Stimulated activated CD4-positive, alpha-beta T cell treated with anti-CD3 and anti-CD28 coated beads, Interleukin-15, amount 100 ng/mL, for 24 hours (primary cell): Measurements from ENCODE around the gene CPVL.

ENCODE experiments used
- DNase-seq: peaks from one replicate; pipeline ENCODE4 v3.0.0-alpha.2; 2020

The CPVL gene

GRCh38 chr7:29154076-29154475 is 7.7 kb upstream of the CPVL start:
- no peak for DNase-seq

GRCh38 chr7:29150856-29151255 is 4.5 kb upstream of the CPVL start:
- DNase-seq = no peak

GRCh38 chr7:29149036-29149435 is 2.7 kb upstream of the CPVL start:
- no peak for DNase-seq

GRCh38 chr7:29147821-29148220 is 1.5 kb upstream of the CPVL start:
- no peak for DNase-seq

GRCh38 chr7:29146888-29147609 is 712 bp upstream of the CPVL start:
- DNase-seq = no peak

GRCh38 chr7:29145553-29146056 is 732 bp downstream of the CPVL start:
- DNase-seq = no peak

GRCh38 chr7:29143751-29144150 is 2.6 kb downstream of the CPVL start:
- no peak for DNase-seq

- no peak for DNase-seq
Measured at GRCh38 chr7:29142021-29142727, 4.2 kb downstream of the CPVL start.

GRCh38 chr7:29140873-29141468 is 5.4 kb downstream of the CPVL start:
- DNase-seq = no peak

- DNase-seq = no peak
Measured at GRCh38 chr7:29139796-29140195, 6.5 kb downstream of the CPVL start.

- no peak for DNase-seq
Measured at GRCh38 chr7:29139191-29139590, 7.1 kb downstream of the CPVL start.

GRCh38 chr7:29138588-29138987 is 7.7 kb downstream of the CPVL start:
- DNase-seq = no peak

GRCh38 chr7:29135846-29136245 is 10.5 kb downstream of the CPVL start:
- DNase-seq = no peak

- DNase-seq = no peak
Measured at GRCh38 chr7:29132980-29133379, 13.4 kb downstream of the CPVL start.

GRCh38 chr7:29131678-29132077 is 14.7 kb downstream of the CPVL start:
- DNase-seq = no peak

GRCh38 chr7:29130096-29130495 is 16.2 kb downstream of the CPVL start:
- DNase-seq = no peak

GRCh38 chr7:29127527-29127926 is 18.8 kb downstream of the CPVL start:
- DNase-seq = no peak

- no peak for DNase-seq
Measured at GRCh38 chr7:29126804-29127203, 19.5 kb downstream of the CPVL start.

- no peak for DNase-seq
Measured at GRCh38 chr7:29123626-29124190, 22.6 kb downstream of the CPVL start.

- DNase-seq = no peak
Measured at GRCh38 chr7:29122759-29123158, 23.6 kb downstream of the CPVL start.

GRCh38 chr7:29122081-29122480 is 24.3 kb downstream of the CPVL start:
- DNase-seq = no peak

GRCh38 chr7:29120955-29121354 is 25.4 kb downstream of the CPVL start:
- DNase-seq = no peak

GRCh38 chr7:29119538-29119937 is 26.8 kb downstream of the CPVL start:
- DNase-seq = no peak
